Parathyroid adenoma (tissue), 2 donors: ENCODE results near the gene CBARP.

Experiments used
- H2AFZ ChIP-seq: fragments of 300-600 bp; sonication (generic); one replicate; pipeline ENCODE4 v1.7.0; 2017; ENCODE audit warnings: antibody characterized with exemption, mild to moderate bottlenecking
- H3K27ac ChIP-seq: fragments of 300-600 bp; sonication (generic); one replicate; pipeline ENCODE4 v1.7.0; 2017
- H3K27me3 ChIP-seq: fragments of 300-600 bp; sonication (generic); one replicate; pipeline ENCODE4 v1.7.0; 2017; ENCODE audit warnings: low read length; ENCODE audit not compliant: control insufficient read depth, insufficient read depth
- H3K36me3 ChIP-seq: fragments of 300-600 bp; sonication (generic); one replicate; pipeline ENCODE4 v1.7.0; 2017; ENCODE audit warnings: low read length; ENCODE audit not compliant: control insufficient read depth, insufficient read depth
- H3K4me1 ChIP-seq: fragments of 300-600 bp; sonication (generic); one replicate; pipeline ENCODE4 v1.7.0; 2017; ENCODE audit warnings: control low read depth
- H3K4me2 ChIP-seq: fragments of 300-600 bp; sonication (generic); one replicate; pipeline ENCODE4 v1.7.0; 2017; ENCODE audit warnings: low read length
- H3K4me3 ChIP-seq: fragments of 300-600 bp; sonication (generic); one replicate; pipeline ENCODE4 v1.7.0; 2017; ENCODE audit warnings: low read depth, low read length
- H3K79me2 ChIP-seq: fragments of 300-600 bp; sonication (generic); one replicate; pipeline ENCODE4 v1.7.0; 2017; ENCODE audit warnings: control low read depth
- H3K9ac ChIP-seq: fragments of 300-600 bp; sonication (generic); one replicate; pipeline ENCODE4 v1.7.0; 2017; ENCODE audit warnings: mild to moderate bottlenecking
- H3K9me3 ChIP-seq: fragments of 300-600 bp; sonication (generic); one replicate; pipeline ENCODE4 v1.7.0; 2017; ENCODE audit warnings: low read length; ENCODE audit not compliant: control insufficient read depth
- TF ChIP-seq, protein P1 (sequence below): fragments of 300-600 bp; sonication (generic); IDR thresholded peaks from one replicate; pipeline ENCODE4 v1.7.0; 2017; ENCODE audit warnings: antibody characterized with exemption, mild to moderate bottlenecking
- donor health status: primary hyperparathyroidism.

CBARP gene

GRCh38 chr19:1252221-1252820, 14.5 kb upstream of the CBARP start:
- no peaks in the 10 kb centered on the region for H3K36me3 ChIP-seq
- H3K4me1 ChIP-seq, result peaks cover 7% of the 10 kb centered on the region
- H3K9ac ChIP-seq, result no peak overlapping the region
- TF ChIP-seq, protein P1, sequence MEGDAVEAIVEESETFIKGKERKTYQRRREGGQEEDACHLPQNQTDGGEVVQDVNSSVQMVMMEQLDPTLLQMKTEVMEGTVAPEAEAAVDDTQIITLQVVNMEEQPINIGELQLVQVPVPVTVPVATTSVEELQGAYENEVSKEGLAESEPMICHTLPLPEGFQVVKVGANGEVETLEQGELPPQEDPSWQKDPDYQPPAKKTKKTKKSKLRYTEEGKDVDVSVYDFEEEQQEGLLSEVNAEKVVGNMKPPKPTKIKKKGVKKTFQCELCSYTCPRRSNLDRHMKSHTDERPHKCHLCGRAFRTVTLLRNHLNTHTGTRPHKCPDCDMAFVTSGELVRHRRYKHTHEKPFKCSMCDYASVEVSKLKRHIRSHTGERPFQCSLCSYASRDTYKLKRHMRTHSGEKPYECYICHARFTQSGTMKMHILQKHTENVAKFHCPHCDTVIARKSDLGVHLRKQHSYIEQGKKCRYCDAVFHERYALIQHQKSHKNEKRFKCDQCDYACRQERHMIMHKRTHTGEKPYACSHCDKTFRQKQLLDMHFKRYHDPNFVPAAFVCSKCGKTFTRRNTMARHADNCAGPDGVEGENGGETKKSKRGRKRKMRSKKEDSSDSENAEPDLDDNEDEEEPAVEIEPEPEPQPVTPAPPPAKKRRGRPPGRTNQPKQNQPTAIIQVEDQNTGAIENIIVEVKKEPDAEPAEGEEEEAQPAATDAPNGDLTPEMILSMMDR, result no peak
- H2AFZ ChIP-seq, result no peak overlapping the region
- H3K4me3 ChIP-seq, result no peak overlapping the region
- H3K4me2 ChIP-seq, result peak overlapping the region; percentile 19
- H3K27ac ChIP-seq, result peak overlapping the region; percentile 64
- H3K27me3 ChIP-seq, result no peaks in the 10 kb centered on the region
- H3K79me2 ChIP-seq, result peaks cover 7% of the 10 kb centered on the region
- H3K9me3 ChIP-seq, result no peaks in the 10 kb centered on the region

- Histone ChIP-seq H3K9me3 (no peaks in the 10 kb centered on the region), H3K4me1 (peaks cover 7% of the 10 kb centered on the region), H2AFZ (no peak overlapping the region), H3K27me3 (no peaks in the 10 kb centered on the region), H3K9ac (no peak overlapping the region), H3K79me2 (peaks cover 7% of the 10 kb centered on the region), H3K27ac (peak overlapping the region; percentile 64), H3K4me2 (peak overlapping the region; percentile 51), H3K4me3 (peak overlapping the region; percentile 49), H3K36me3 (no peaks in the 10 kb centered on the region)
- TF ChIP-seq, protein P1, result no peak
Measured at GRCh38 chr19:1251330-1252220, 13.8 kb upstream of the CBARP start.

- H3K36me3 ChIP-seq, result no peaks in the 10 kb centered on the region
- H3K9ac ChIP-seq, result no peak overlapping the region
- H3K27me3 ChIP-seq, result no peaks in the 10 kb centered on the region
- H3K9me3 ChIP-seq, result no peaks in the 10 kb centered on the region
- peak overlapping the region; percentile 64 for H3K27ac ChIP-seq
- H3K4me2 ChIP-seq, result peak overlapping the region; percentile 51
- no peak overlapping the region for H2AFZ ChIP-seq
- TF ChIP-seq, protein P1, result no peak
- peaks cover 7% of the 10 kb centered on the region for H3K79me2 ChIP-seq
- peaks cover 14% of the 10 kb centered on the region for H3K4me1 ChIP-seq
- peak overlapping the region; percentile 49 for H3K4me3 ChIP-seq
Measured at GRCh38 chr19:1250437-1251260, 12.8 kb upstream of the CBARP start.

GRCh38 chr19:1249990-1250436, 12.2 kb upstream of the CBARP start:
- no peaks in the 10 kb centered on the region for H3K36me3 ChIP-seq
- H3K27ac ChIP-seq, result peak overlapping the region; percentile 50
- no peaks in the 10 kb centered on the region for H3K27me3 ChIP-seq
- TF ChIP-seq, protein P1, result no peak
- no peaks in the 10 kb centered on the region for H3K9me3 ChIP-seq
- H3K4me2 ChIP-seq, result peak overlapping the region; percentile 74
- peaks cover 7% of the 10 kb centered on the region for H3K79me2 ChIP-seq
- peaks cover 17% of the 10 kb centered on the region for H3K4me1 ChIP-seq
- no peak overlapping the region for H3K9ac ChIP-seq
- H2AFZ ChIP-seq, result no peak overlapping the region
- peak overlapping the region; percentile 50 for H3K4me3 ChIP-seq
